GM18951 (cell line): ENCODE data around the gene PURB.
"Not testable (repeated sequence)": the region's sequence is repeated elsewhere in the genome, so short reads cannot be mapped to it uniquely, and the experiment has no call there.

Experiments used
- POLR2A ChIP-seq: IDR thresholded peaks from 4 replicates; pipeline ENCODE4 v1.6.1; 2011; ENCODE audit warnings: mild to moderate bottlenecking; ENCODE audit not compliant: insufficient read length, insufficient read depth; ENCODE audit errors: extremely low read depth
- in situ Hi-C: fragments of 300-500 bp; cut with MboI; formaldehyde crosslinking; loops from one replicate; pipeline ENCODE4 v1.12.0; 2022; ENCODE audit warnings: low sequenced_read_pairs, mixed read lengths, inconsistent platforms; ENCODE audit not compliant: unreplicated experiment

PURB gene

GRCh38 chr7:44885394-44886317 lies at the start of gene PURB:
Gene PURB, minus strand, starts transcription at chr7:44885530. Its CDS starts 182 bp downstream, at chr7:44885348.
- in situ Hi-C loops = no loop called here
- TF ChIP-seq POLR2A = peak; percentile 94

- no peak for TF ChIP-seq POLR2A
- in situ Hi-C loops = no loop called here
Measured at GRCh38 chr7:44935016-44935415, 49.7 kb upstream of the PURB start.

GRCh38 chr7:44934510-44934909 lies 49.2 kb upstream of the PURB start:
- in situ Hi-C loops = not testable (repeated sequence)

GRCh38 chr7:44930921-44931320 lies 45.6 kb upstream of the PURB start:
- in situ Hi-C loops = no loop called here
- no peak for TF ChIP-seq POLR2A

GRCh38 chr7:44922351-44922694 lies 37.0 kb upstream of the PURB start:
- no peak for TF ChIP-seq POLR2A
- in situ Hi-C loops = no loop called here

- in situ Hi-C loops = no loop called here
- no peak for TF ChIP-seq POLR2A
Measured at GRCh38 chr7:44921607-44922350, 36.4 kb upstream of the PURB start.

- TF ChIP-seq POLR2A = no peak
- in situ Hi-C loops = no loop called here
Measured at GRCh38 chr7:44920119-44920518, 34.8 kb upstream of the PURB start.

GRCh38 chr7:44918029-44918428 lies 32.7 kb upstream of the PURB start:
- in situ Hi-C loops = no loop called here
- TF ChIP-seq POLR2A = no peak

GRCh38 chr7:44917465-44917864 lies 32.1 kb upstream of the PURB start:
- no peak for TF ChIP-seq POLR2A
- in situ Hi-C loops = no loop called here

- TF ChIP-seq POLR2A = no peak
- in situ Hi-C loops = no loop called here
Measured at GRCh38 chr7:44914992-44915607, 29.8 kb upstream of the PURB start.

- in situ Hi-C loops = no loop called here
- TF ChIP-seq POLR2A = no peak
Measured at GRCh38 chr7:44912775-44913347, 27.5 kb upstream of the PURB start.

GRCh38 chr7:44911911-44912310 lies 26.6 kb upstream of the PURB start:
- in situ Hi-C loops = no loop called here
- no peak for TF ChIP-seq POLR2A

- TF ChIP-seq POLR2A = no peak
- in situ Hi-C loops = no loop called here
Measured at GRCh38 chr7:44909596-44910389, 24.5 kb upstream of the PURB start.

- no peak for TF ChIP-seq POLR2A
- in situ Hi-C loops = no loop called here
Measured at GRCh38 chr7:44906965-44907364, 21.6 kb upstream of the PURB start.
